Neural cell (in vitro differentiated cells): ENCODE data around the gene TGFBR3. TPM values are rescaled to one million over a fixed set of nuclear protein-coding genes. Genes with fewer than 3 reads are reported as not detected.

Experiments
- H2AFZ ChIP-seq: fragments of 200-600, 300-800 bp; sonication (generic), shearing (Covaris generic); 2 replicates; pipeline ENCODE4 v1.6.0; 2014; ENCODE audit warnings: low read depth, mild to moderate bottlenecking, antibody characterized with exemption, low read length, moderate library complexity
- H3F3A ChIP-seq: fragments of 200-600 bp; shearing (Covaris generic); 2 replicates; pipeline ENCODE4 v1.6.1; 2016; ENCODE audit warnings: mild to moderate bottlenecking, moderate library complexity, mixed read lengths, antibody characterized with exemption, low read length; ENCODE audit not compliant: insufficient read depth, poor library complexity, severe bottlenecking
- H3K27ac ChIP-seq: fragments of 200-600, 300-800 bp; sonication (generic), shearing (Covaris generic); 2 replicates; pipeline ENCODE4 v1.5.1; 2014; ENCODE audit warnings: mild to moderate bottlenecking, low read length, moderate library complexity
- H3K27me3 ChIP-seq: fragments of 300-800, 200-600 bp; sonication (generic), shearing (Covaris generic); 2 replicates; pipeline ENCODE4 v1.6.0; 2014; ENCODE audit warnings: mild to moderate bottlenecking, low read depth, low read length, moderate library complexity; ENCODE audit not compliant: insufficient read depth
- H3K36me3 ChIP-seq: fragments of 300-800, 200-600 bp; sonication (generic), shearing (Covaris generic); 2 replicates; pipeline ENCODE4 v1.5.1; 2014; ENCODE audit warnings: mild to moderate bottlenecking, antibody characterized with exemption, low read length, moderate library complexity; ENCODE audit not compliant: insufficient read depth
- H3K4me2 ChIP-seq: fragments of 300-800, 200-600 bp; sonication (generic), shearing (Covaris generic); 2 replicates; pipeline ENCODE4 v1.6.0; 2014; ENCODE audit warnings: mild to moderate bottlenecking, low read length
- H3K4me3 ChIP-seq: fragments of 300-800, 200-600 bp; sonication (generic), shearing (Covaris generic); 2 replicates; pipeline ENCODE4 v1.5.1; 2014; ENCODE audit warnings: mild to moderate bottlenecking, low read length, moderate library complexity
- H3K79me2 ChIP-seq: fragments of 200-600 bp; shearing (Covaris generic); replicated peaks from 2 replicates; pipeline ENCODE4 v1.6.0; 2014; ENCODE audit warnings: mild to moderate bottlenecking, low read length, moderate library complexity; ENCODE audit not compliant: insufficient read depth
- H3K9ac ChIP-seq: fragments of 300-800, 200-600 bp; sonication (generic), shearing (Covaris generic); 2 replicates; pipeline ENCODE4 v1.6.1; 2016; ENCODE audit warnings: mild to moderate bottlenecking, low read length, mixed read lengths
- H3K9me2 ChIP-seq: fragments of 200-600 bp; shearing (Covaris generic); 2 replicates; pipeline ENCODE4 v1.6.1; 2016; ENCODE audit warnings: mild to moderate bottlenecking, low read length, mixed read lengths; ENCODE audit not compliant: insufficient read depth
- H3K9me3 ChIP-seq: fragments of 200-600, 300-800 bp; sonication (generic), shearing (Covaris generic); 2 replicates; pipeline ENCODE4 v1.6.1; 2016; ENCODE audit warnings: mild to moderate bottlenecking, mixed run types, low read length, moderate library complexity, mixed read lengths
- H4K20me1 ChIP-seq: fragments of 200-600 bp; shearing (Covaris generic); 2 replicates; pipeline ENCODE4 v1.6.1; 2016; ENCODE audit warnings: mild to moderate bottlenecking, mixed run types; ENCODE audit not compliant: insufficient read depth
- EP300 ChIP-seq: fragments of 450-650 bp; conservative IDR thresholded peaks from 2 replicates; pipeline ENCODE4 v1.6.1; 2014; ENCODE audit warnings: antibody characterized with exemption, mild to moderate bottlenecking, moderate library complexity; ENCODE audit not compliant: poor library complexity, severe bottlenecking
- EZH2 ChIP-seq: fragments of 200-600, 300-800 bp; shearing (Covaris generic), sonication (generic); IDR thresholded peaks from 2 replicates; pipeline ENCODE4 v1.6.1; 2014; ENCODE audit warnings: antibody characterized with exemption, low read length, borderline replicate concordance, mild to moderate bottlenecking; ENCODE audit not compliant: insufficient read depth, poor library complexity, severe bottlenecking
- MXI1 ChIP-seq: fragments of 450-650 bp; conservative IDR thresholded peaks from 2 replicates; pipeline ENCODE4 v1.6.1; 2014; ENCODE audit warnings: antibody characterized with exemption, mild to moderate bottlenecking; ENCODE audit not compliant: poor library complexity, severe bottlenecking
- POLR2AphosphoS5 ChIP-seq: IDR thresholded peaks from 2 replicates; pipeline ENCODE4 v1.6.1; 2012
- RAD21 ChIP-seq: fragments of 450-650 bp; conservative IDR thresholded peaks from 2 replicates; pipeline ENCODE4 v1.6.1; 2014; ENCODE audit warnings: antibody characterized with exemption, mild to moderate bottlenecking, moderate library complexity
- SMC3 ChIP-seq: fragments of 450-650 bp; conservative IDR thresholded peaks from 2 replicates; pipeline ENCODE4 v1.6.1; 2014; ENCODE audit warnings: antibody characterized with exemption, mild to moderate bottlenecking, moderate library complexity; ENCODE audit not compliant: poor library complexity
- TAF1 ChIP-seq: IDR thresholded peaks from 2 replicates; pipeline ENCODE4 v1.6.1; 2012; ENCODE audit warnings: low read depth
- polyA plus RNA-seq: library from polyadenylated mRNA; depleted of rRNA; stranded (reverse); fragments of >200 nt; gene quantifications from 2 replicates; pipeline ENCODE4 v1.2.3, GENCODE V29; 2014
- TF ChIP-seq, protein P1 (sequence below): fragments of 450-650 bp; IDR thresholded peaks from 2 replicates; pipeline ENCODE4 v1.5.1; 2014; ENCODE audit warnings: antibody characterized with exemption, mild to moderate bottlenecking, moderate library complexity; ENCODE audit not compliant: poor library complexity, severe bottlenecking
- TF ChIP-seq, protein P2 (sequence below): IDR thresholded peaks from 2 replicates; pipeline ENCODE4 v1.6.1; 2012; ENCODE audit warnings: borderline replicate concordance

The TGFBR3 gene
- polyA plus RNA-seq, 1 donor from 2014 or later = 0.25 TPM

DNA sequence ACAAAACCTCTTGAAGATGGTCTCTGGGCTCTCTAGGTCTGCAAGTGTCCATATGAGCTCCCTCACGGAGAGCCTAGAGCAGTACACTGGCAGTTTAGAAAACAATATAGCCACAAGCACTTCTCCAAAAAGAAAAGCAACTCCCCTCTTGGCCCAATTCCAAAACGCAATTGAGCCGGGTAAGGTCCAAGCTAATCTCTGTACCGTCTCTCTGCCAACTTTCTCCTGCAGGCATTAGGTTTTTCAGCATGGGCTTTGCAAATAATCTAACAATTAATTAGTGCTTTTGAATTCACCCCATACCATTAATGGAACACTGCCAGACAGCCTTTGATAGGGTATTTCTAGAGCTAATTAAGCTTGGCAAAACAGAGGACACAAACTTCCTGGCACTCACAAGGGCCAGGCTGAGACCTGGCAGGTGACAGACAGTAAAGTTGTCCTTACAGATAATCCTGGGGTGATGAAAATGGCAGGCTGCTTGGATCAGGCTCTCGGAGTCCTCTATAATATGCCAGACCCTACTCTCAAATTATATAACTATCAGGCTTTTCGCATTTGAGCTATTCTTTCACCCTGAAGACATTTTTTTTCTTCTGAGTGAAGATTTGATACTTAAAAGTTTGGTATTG lies 39.8 kb downstream of the TGFBR3 start:
- Histone ChIP-seq H3K36me3 (no peaks in the 10 kb centered on the region), H3K4me2 (no peak overlapping the region), H4K20me1 (no peaks in the 10 kb centered on the region), H3K79me2 (no peaks in the 10 kb centered on the region), H3K9ac (no peak overlapping the region), H3K4me3 (no peak overlapping the region), H3K9me3 (no peaks in the 10 kb centered on the region), H3K27ac (no peak overlapping the region), H3K9me2 (no peaks in the 10 kb centered on the region), H3F3A (no peaks in the 10 kb centered on the region), H3K27me3 (no peaks in the 10 kb centered on the region), H2AFZ (no peak overlapping the region)
- TF ChIP-seq TAF1 (no peak), POLR2AphosphoS5 (no peak)

DNA sequence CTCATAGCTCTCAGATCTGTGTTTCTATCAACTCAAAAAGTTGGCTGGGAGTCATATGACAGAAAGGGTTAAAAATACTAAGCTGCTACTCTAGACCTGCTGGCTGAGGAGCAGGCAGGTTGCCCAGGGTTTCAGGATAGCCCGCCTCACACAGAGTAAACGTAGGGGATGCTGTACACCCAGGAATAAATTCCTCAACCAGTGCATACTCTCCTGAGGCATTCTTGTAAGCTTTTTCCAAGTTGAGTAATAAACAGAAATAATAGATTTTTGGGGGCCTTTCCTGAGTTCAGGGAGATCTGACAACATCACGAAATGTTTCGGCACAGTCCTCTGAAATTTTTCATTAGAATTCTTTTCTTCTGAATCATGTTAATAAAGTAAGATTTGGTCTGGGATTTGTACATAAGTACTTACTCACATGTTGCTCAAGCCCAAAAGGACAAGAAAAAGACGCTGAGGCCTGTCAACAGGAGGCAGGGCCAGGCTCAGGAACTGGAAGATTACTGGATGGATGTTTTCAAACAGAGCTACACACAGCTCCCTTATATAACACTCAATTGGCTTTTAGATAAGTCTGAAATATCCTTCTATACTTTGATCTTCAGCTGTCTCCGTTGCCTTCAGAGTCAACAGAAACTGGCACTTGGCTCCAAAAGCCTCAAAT lies 41.0 kb downstream of the TGFBR3 start:
- H3F3A ChIP-seq = no peaks in the 10 kb centered on the region
- TF ChIP-seq, protein P1, sequence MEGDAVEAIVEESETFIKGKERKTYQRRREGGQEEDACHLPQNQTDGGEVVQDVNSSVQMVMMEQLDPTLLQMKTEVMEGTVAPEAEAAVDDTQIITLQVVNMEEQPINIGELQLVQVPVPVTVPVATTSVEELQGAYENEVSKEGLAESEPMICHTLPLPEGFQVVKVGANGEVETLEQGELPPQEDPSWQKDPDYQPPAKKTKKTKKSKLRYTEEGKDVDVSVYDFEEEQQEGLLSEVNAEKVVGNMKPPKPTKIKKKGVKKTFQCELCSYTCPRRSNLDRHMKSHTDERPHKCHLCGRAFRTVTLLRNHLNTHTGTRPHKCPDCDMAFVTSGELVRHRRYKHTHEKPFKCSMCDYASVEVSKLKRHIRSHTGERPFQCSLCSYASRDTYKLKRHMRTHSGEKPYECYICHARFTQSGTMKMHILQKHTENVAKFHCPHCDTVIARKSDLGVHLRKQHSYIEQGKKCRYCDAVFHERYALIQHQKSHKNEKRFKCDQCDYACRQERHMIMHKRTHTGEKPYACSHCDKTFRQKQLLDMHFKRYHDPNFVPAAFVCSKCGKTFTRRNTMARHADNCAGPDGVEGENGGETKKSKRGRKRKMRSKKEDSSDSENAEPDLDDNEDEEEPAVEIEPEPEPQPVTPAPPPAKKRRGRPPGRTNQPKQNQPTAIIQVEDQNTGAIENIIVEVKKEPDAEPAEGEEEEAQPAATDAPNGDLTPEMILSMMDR = no peak
- no peak for TF ChIP-seq POLR2AphosphoS5
- no peak for TF ChIP-seq SMC3
- no peak for TF ChIP-seq EP300
- TF ChIP-seq, protein P2, sequence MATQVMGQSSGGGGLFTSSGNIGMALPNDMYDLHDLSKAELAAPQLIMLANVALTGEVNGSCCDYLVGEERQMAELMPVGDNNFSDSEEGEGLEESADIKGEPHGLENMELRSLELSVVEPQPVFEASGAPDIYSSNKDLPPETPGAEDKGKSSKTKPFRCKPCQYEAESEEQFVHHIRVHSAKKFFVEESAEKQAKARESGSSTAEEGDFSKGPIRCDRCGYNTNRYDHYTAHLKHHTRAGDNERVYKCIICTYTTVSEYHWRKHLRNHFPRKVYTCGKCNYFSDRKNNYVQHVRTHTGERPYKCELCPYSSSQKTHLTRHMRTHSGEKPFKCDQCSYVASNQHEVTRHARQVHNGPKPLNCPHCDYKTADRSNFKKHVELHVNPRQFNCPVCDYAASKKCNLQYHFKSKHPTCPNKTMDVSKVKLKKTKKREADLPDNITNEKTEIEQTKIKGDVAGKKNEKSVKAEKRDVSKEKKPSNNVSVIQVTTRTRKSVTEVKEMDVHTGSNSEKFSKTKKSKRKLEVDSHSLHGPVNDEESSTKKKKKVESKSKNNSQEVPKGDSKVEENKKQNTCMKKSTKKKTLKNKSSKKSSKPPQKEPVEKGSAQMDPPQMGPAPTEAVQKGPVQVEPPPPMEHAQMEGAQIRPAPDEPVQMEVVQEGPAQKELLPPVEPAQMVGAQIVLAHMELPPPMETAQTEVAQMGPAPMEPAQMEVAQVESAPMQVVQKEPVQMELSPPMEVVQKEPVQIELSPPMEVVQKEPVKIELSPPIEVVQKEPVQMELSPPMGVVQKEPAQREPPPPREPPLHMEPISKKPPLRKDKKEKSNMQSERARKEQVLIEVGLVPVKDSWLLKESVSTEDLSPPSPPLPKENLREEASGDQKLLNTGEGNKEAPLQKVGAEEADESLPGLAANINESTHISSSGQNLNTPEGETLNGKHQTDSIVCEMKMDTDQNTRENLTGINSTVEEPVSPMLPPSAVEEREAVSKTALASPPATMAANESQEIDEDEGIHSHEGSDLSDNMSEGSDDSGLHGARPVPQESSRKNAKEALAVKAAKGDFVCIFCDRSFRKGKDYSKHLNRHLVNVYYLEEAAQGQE = no peak
- TF ChIP-seq RAD21 = no peak
- no peak for TF ChIP-seq TAF1
- no peak for TF ChIP-seq MXI1
- no peak for TF ChIP-seq EZH2
- no peak overlapping the region for H2AFZ ChIP-seq
- H3K36me3 ChIP-seq = no peaks in the 10 kb centered on the region
- no peaks in the 10 kb centered on the region for H3K79me2 ChIP-seq
- no peak overlapping the region for H3K4me2 ChIP-seq
- no peaks in the 10 kb centered on the region for H3K9me2 ChIP-seq
- H3K27me3 ChIP-seq = no peaks in the 10 kb centered on the region
- H3K9ac ChIP-seq = no peak overlapping the region
- H3K4me3 ChIP-seq = no peak overlapping the region
- H4K20me1 ChIP-seq = no peaks in the 10 kb centered on the region
- no peak overlapping the region for H3K27ac ChIP-seq
- H3K9me3 ChIP-seq = no peaks in the 10 kb centered on the region
